Measurements from ENCODE around the gene AP3D1.
"Not testable (repeated sequence)": the region's sequence is repeated elsewhere in the genome, so short reads cannot be mapped to it uniquely, and the experiment has no call there.

The AP3D1 gene

DNA sequence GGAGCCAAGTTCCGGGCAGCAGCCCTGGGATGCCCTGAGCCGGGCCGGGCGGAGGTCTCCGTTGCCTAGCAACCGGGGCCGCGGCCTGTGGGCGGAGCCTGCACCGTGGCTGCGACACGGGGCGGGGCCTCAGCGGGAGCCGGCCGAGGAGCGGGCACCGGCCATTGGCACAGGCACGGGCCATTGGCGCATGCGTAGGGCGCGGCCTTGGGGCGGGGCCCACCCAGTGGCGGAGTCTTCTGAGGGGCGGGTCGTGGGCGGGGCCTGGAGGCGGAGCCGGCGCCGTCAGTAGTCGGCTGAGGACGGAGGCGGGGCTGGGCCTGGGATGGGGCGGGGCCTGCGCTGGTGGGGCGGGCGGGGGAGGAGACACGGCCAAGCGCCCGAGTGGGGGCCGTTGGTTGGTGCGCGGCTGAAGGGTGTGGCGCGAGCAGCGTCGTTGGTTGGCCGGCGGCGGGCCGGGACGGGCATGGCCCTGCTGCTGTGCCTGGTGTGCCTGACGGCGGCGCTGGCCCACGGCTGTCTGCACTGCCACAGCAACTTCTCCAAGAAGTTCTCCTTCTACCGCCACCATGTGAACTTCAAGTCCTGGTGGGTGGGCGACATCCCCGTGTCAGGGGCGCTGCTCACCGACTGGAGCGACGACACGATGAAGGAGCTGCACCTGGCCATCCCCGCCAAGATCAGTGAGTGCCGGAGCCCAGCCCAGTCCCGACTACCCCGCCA lies 54.7 kb downstream of the AP3D1 start, which contains the start of gene IZUMO4:
TSS of gene IZUMO4 (plus strand) at position 436 of the 723 bp plus-strand sequence. CDS start at position 467, 31 bp downstream.
- DNase-seq (ENCODE audit: low spot score), result peak; percentile 95
- peak; percentile 79 for ATAC-seq (ENCODE audit: low read depth)
- Histone ChIP-seq H3K27ac (ENCODE audit: poor library complexity, severe bottlenecking) (peak within 1 kb of the TSS; percentile 99), H3K36me3 (ENCODE audit: low read depth) (peaks cover 39% of the 10 kb centered on the region), H3K4me3 (ENCODE audit: severe bottlenecking) (peak within 1 kb of the TSS; percentile 51), H3K9me3 (ENCODE audit: severe bottlenecking) (no peaks in the 10 kb centered on the region), H3K4me1 (ENCODE audit: insufficient read depth, poor library complexity, severe bottlenecking) (peaks cover 16% of the 10 kb centered on the region), H3K27me3 (ENCODE audit: insufficient read depth, poor library complexity, severe bottlenecking) (no peaks in the 10 kb centered on the region)
- TF ChIP-seq, protein P1, sequence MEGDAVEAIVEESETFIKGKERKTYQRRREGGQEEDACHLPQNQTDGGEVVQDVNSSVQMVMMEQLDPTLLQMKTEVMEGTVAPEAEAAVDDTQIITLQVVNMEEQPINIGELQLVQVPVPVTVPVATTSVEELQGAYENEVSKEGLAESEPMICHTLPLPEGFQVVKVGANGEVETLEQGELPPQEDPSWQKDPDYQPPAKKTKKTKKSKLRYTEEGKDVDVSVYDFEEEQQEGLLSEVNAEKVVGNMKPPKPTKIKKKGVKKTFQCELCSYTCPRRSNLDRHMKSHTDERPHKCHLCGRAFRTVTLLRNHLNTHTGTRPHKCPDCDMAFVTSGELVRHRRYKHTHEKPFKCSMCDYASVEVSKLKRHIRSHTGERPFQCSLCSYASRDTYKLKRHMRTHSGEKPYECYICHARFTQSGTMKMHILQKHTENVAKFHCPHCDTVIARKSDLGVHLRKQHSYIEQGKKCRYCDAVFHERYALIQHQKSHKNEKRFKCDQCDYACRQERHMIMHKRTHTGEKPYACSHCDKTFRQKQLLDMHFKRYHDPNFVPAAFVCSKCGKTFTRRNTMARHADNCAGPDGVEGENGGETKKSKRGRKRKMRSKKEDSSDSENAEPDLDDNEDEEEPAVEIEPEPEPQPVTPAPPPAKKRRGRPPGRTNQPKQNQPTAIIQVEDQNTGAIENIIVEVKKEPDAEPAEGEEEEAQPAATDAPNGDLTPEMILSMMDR (IDR thresholded peaks at IDR 0.05; ENCODE audit: poor library complexity, severe bottlenecking), result peak; percentile 12

DNA sequence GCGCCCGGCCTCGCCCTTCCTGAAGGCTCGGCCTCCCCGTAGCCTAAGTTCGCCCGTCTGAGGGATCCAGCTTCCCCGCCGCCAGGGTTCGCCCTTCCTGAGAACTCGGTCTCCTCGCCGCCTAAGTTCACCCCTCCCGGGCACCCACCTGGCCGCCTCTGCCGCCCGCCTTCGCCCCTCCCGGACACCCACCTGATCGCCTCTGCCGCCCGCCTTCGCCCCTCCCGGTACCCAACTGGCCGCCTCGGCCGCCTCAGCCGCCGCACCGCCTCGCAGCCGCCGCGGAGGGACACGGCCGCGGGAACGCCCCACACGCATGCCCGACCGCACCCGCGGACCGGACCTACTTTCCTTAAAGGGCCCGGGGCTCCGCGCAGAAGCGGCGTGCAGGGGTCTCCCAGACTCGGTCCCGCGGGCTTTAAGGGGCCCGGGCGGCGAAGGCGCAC lies 55.3 kb downstream of the AP3D1 start, which contains the start of gene MOB3A:
TSS of gene MOB3A (minus strand) at position 293 of the 446 bp plus-strand sequence. CDS start 17,766 bp downstream, outside the sequence.
- peak; percentile 90 for DNase-seq (ENCODE audit: low spot score)
- peak within 1 kb of the TSS; percentile 99 for H3K27ac ChIP-seq (ENCODE audit: poor library complexity, severe bottlenecking)

DNA sequence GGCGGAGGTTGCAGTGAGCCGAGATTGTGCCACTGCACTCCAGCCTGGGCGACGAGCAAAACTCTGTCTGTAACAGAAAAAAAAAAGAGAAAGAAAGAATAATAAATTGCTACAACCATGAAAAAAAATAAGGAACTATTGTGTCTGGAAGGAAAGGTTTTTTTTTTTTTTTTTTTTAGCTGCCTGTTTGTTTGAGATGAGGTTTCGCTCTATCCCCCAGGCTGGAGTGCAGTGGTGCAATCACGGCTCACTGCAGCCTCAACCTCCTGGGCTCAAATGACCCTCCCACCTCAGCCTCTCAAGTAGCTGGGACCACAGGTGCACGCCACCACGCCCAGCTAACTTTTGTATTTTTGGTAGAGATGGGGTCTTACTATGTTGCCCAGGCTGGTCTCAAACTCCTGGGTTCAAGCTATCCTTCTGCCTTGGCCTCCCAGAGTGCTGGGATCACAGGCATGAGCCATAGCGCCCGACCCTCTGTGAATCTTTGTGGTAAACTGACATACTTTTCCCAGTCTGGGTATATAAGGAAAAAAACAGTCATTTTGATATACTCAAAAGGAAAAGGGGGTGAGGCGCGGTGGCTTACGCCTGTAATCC lies 59.3 kb downstream of the AP3D1 start:
- H3K9me3 ChIP-seq (ENCODE audit: severe bottlenecking); H3K4me3 ChIP-seq (ENCODE audit: severe bottlenecking); ATAC-seq (ENCODE audit: low read depth); H3K27me3 ChIP-seq (ENCODE audit: insufficient read depth, poor library complexity, severe bottlenecking); DNase-seq (ENCODE audit: low spot score): not testable (repeated sequence)
- H3K36me3 ChIP-seq (ENCODE audit: low read depth), result peaks cover 43% of the 10 kb centered on the region
- H3K4me1 ChIP-seq (ENCODE audit: insufficient read depth, poor library complexity, severe bottlenecking), result peaks cover 56% of the 10 kb centered on the region
- peak overlapping the region; percentile 99 for H3K27ac ChIP-seq (ENCODE audit: poor library complexity, severe bottlenecking)

More for the DNA sequence above, 55.3 kb downstream of the AP3D1 start, which contains the start of gene MOB3A:
- Histone ChIP-seq H3K27me3 (ENCODE audit: insufficient read depth, poor library complexity, severe bottlenecking) (no peaks in the 10 kb centered on the region), H3K9me3 (ENCODE audit: severe bottlenecking) (no peaks in the 10 kb centered on the region), H3K4me3 (ENCODE audit: severe bottlenecking) (peak within 1 kb of the TSS; percentile 51), H3K36me3 (ENCODE audit: low read depth) (peaks cover 41% of the 10 kb centered on the region), H3K4me1 (ENCODE audit: insufficient read depth, poor library complexity, severe bottlenecking) (peaks cover 22% of the 10 kb centered on the region)
- peak; percentile 22 for ATAC-seq (ENCODE audit: low read depth)
- TF ChIP-seq, protein P1 (IDR thresholded peaks at IDR 0.05; ENCODE audit: poor library complexity, severe bottlenecking), result peak; percentile 22

- no peak overlapping the region for H3K4me3 ChIP-seq (ENCODE audit: severe bottlenecking)
- H3K27me3 ChIP-seq (ENCODE audit: insufficient read depth, poor library complexity, severe bottlenecking), result no peaks in the 10 kb centered on the region
- H3K36me3 ChIP-seq (ENCODE audit: low read depth), result peaks cover 46% of the 10 kb centered on the region
- no peak for ATAC-seq (ENCODE audit: low read depth)
- no peaks in the 10 kb centered on the region for H3K9me3 ChIP-seq (ENCODE audit: severe bottlenecking)
- H3K4me1 ChIP-seq (ENCODE audit: insufficient read depth, poor library complexity, severe bottlenecking), result peaks cover 72% of the 10 kb centered on the region
- TF ChIP-seq, protein P1 (IDR thresholded peaks at IDR 0.05; ENCODE audit: poor library complexity, severe bottlenecking), result no peak
- no peak for DNase-seq (ENCODE audit: low spot score)
- H3K27ac ChIP-seq (ENCODE audit: poor library complexity, severe bottlenecking), result peak overlapping the region; percentile 99
Measured at GRCh38 chr19:2089727-2090053, 61.7 kb downstream of the AP3D1 start.

DNA sequence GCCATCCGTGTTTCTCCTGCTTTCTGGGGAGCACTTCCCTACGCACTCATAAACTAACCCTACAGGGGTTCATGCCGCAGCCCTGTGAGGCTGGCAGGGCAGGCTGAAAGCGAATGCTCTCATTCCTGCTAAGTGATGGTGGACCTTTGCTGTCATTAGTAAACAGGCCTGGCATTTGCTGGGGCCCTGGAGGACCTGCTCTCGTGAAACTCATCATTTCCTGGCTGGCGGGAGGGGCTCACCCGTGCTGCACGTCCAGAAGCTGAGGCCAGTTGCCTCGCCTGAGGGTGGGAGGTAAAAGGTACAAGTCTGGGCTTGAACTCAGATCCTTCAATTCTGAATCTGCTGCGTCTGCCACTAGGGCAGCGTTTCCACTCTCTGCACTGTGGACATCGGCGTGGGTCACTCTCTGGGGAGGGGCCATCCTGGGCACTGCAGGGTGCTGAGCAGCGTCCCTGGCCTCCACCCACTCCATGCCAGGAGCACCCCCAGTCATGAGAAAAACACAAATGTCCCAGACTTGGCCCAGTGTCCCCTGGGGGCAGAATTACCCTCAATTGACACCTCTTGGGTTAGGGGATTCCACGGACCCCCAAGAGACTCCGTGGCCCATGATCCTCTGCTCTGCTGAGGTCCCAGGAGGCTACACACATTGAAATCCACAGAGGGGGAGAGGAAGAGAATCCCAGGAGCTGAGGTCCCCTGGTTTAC lies 62.2 kb downstream of the AP3D1 start:
- no peaks in the 10 kb centered on the region for H3K9me3 ChIP-seq (ENCODE audit: severe bottlenecking)
- H3K27me3 ChIP-seq (ENCODE audit: insufficient read depth, poor library complexity, severe bottlenecking), result no peaks in the 10 kb centered on the region
- ATAC-seq (ENCODE audit: low read depth), result peak; percentile 54
- TF ChIP-seq, protein P1 (IDR thresholded peaks at IDR 0.05; ENCODE audit: poor library complexity, severe bottlenecking), result no peak
- H3K27ac ChIP-seq (ENCODE audit: poor library complexity, severe bottlenecking), result peak overlapping the region; percentile 99
- peak; percentile 94 for DNase-seq (ENCODE audit: low spot score)
- H3K4me1 ChIP-seq (ENCODE audit: insufficient read depth, poor library complexity, severe bottlenecking), result peaks cover 72% of the 10 kb centered on the region
- no peak overlapping the region for H3K4me3 ChIP-seq (ENCODE audit: severe bottlenecking)
- H3K36me3 ChIP-seq (ENCODE audit: low read depth), result peaks cover 45% of the 10 kb centered on the region
